Activated CD8-positive, alpha-beta T cell treated with anti-CD3 and anti-CD28 coated beads, Interleukin-2, amount 10 ng/mL, durations not matched to agents 7 days and 5 days (primary cell): ENCODE measurements around the gene GABRB1. TPM values are rescaled to one million over a fixed set of nuclear protein-coding genes. Genes with fewer than 3 reads are reported as not detected.

Experiments used
- ATAC-seq: fragments of 150-1000 bp; cut with Tn5 transposase; one replicate; pipeline ENCODE4 v1.10.0; 2021; ENCODE audit warnings: moderate library complexity
- CTCF ChIA-PET: fragments of 350-600 bp; sonication (Branson Sonifier 250); formaldehyde crosslinking; loops from one replicate; lab custom pipeline; 2021; ENCODE audit warnings: antibody characterized with exemption; lab: Charles Lee
- POLR2A ChIA-PET: fragments of 350-600 bp; sonication (Branson Sonifier 250); formaldehyde crosslinking; loops from one replicate; lab custom pipeline; 2021; ENCODE audit warnings: antibody characterized with exemption; lab: Charles Lee
- DNase-seq: peaks from one replicate; pipeline ENCODE4 v3.0.0-alpha.2; 2020
- H3K27ac Mint-ChIP-seq: one replicate; pipeline ENCODE4 v1.8.0; 2021; ENCODE audit warnings: mild to moderate bottlenecking, mixed read lengths
- H3K27me3 Mint-ChIP-seq: one replicate; pipeline ENCODE4 v1.8.0; 2021; ENCODE audit warnings: low read depth, mixed read lengths
- H3K36me3 Mint-ChIP-seq: one replicate; pipeline ENCODE4 v1.8.0; 2021; ENCODE audit warnings: low read depth, mixed read lengths
- H3K4me1 Mint-ChIP-seq: one replicate; pipeline ENCODE4 v1.8.0; 2021; ENCODE audit warnings: low read depth, mixed read lengths
- H3K4me3 Mint-ChIP-seq: one replicate; pipeline ENCODE4 v1.8.0; 2021; ENCODE audit warnings: mild to moderate bottlenecking, mixed read lengths
- H3K9me3 Mint-ChIP-seq: one replicate; pipeline ENCODE4 v1.8.0; 2022; ENCODE audit warnings: mixed read lengths; ENCODE audit not compliant: insufficient read depth
- total RNA-seq, 2 experiments: library from RNA; stranded (reverse); gene quantifications; one replicate each; pipeline ENCODE4 v1.2.3, GENCODE V29; 2021

The GABRB1 gene
- not detected for total RNA-seq

DNA sequence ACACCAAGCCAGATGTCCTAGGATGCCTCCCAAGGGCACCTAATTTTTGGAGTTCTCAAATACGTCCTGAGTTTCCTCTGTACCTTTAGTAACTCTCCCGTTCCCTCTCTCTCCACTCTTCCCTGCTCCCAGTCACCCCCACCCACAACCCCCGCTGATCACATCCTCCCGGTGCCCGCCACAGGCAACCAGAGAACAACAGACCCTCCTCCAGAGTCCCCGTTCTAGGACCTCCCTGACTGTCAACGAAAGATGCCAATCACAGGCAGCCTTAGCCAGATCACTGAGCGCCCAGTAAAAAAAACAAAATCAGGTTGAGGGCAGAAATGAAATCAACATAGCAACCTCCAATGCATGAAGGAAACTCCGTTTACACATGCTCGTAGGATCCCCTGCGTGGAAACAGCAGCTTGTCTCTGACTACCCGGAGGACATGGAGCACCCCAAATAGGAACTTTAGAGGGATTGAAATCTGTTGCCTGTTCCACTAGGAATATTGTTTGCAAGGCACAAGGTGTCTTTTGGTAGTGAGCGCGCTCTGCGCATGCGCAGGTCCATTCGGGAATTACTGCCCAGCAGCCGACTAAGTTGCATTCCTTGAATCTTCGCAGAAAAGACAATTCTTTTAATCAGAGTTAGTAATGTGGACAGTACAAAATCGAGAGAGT lies at the start of gene GABRB1:
GABRB1 (plus strand) TSS at position 557 of the 668 bp plus-strand sequence.
- Mint-ChIP-seq H3K4me1 (peaks cover 16% of the 10 kb centered on the region), H3K36me3 (no peaks in the 10 kb centered on the region), H3K4me3 (peak within 1 kb of the TSS; percentile 63), H3K27me3 (peaks cover 32% of the 10 kb centered on the region), H3K27ac (no peak within 1 kb of the TSS), H3K9me3 (no peaks in the 10 kb centered on the region)
- no peak for ATAC-seq
- POLR2A ChIA-PET: interaction anchor here (0.6 kb wide), 1 partner anchor 51 kb away, joined by 3 read pairs; no protein-coding TSS in a partner anchor
- peak; percentile 24 for DNase-seq
- CTCF ChIA-PET: interaction anchor here (0.9 to 1.0 kb wide), 2 partner anchors 20 to 97 kb away, joined by 3 to 4 read pairs; no protein-coding TSS in a partner anchor

DNA sequence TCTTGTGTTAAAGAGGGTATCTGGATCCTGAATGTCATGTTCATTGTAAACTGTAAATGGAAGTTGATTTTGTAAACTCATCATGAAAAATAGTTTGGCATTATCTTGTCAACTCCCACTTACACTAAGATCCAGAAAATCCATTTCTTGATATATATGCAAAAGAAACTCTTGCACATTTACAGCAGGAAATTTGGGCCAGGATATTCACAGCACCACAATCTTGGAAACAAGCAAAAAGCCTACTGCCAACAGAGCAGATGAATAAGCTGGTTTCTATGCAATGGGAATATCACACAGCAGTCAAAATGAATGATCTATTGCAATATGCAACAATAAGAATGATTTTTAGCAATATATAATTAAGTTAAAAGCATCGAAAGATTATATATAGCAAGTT lies 46.6 kb upstream of the GABRB1 start:
- ATAC-seq (no peak), DNase-seq (no peak)
- ChIA-PET POLR2A (no interaction called here), CTCF (no interaction called here)
- Mint-ChIP-seq H3K4me1 (no peaks in the 10 kb centered on the region), H3K9me3 (no peaks in the 10 kb centered on the region), H3K4me3 (no peak overlapping the region), H3K27me3 (peaks cover 4% of the 10 kb centered on the region), H3K36me3 (no peaks in the 10 kb centered on the region), H3K27ac (no peak overlapping the region)

GRCh38 chr4:46986922-46987638 lies 44.3 kb upstream of the GABRB1 start:
- H3K4me1 Mint-ChIP-seq: no peaks in the 10 kb centered on the region
- no peak for ATAC-seq
- H3K27me3 Mint-ChIP-seq: peaks cover 12% of the 10 kb centered on the region
- H3K9me3 Mint-ChIP-seq: no peaks in the 10 kb centered on the region
- H3K36me3 Mint-ChIP-seq: no peaks in the 10 kb centered on the region
- no peak overlapping the region for H3K27ac Mint-ChIP-seq
- CTCF ChIA-PET: no interaction called here
- DNase-seq: no peak
- no peak overlapping the region for H3K4me3 Mint-ChIP-seq
- POLR2A ChIA-PET: no interaction called here

DNA sequence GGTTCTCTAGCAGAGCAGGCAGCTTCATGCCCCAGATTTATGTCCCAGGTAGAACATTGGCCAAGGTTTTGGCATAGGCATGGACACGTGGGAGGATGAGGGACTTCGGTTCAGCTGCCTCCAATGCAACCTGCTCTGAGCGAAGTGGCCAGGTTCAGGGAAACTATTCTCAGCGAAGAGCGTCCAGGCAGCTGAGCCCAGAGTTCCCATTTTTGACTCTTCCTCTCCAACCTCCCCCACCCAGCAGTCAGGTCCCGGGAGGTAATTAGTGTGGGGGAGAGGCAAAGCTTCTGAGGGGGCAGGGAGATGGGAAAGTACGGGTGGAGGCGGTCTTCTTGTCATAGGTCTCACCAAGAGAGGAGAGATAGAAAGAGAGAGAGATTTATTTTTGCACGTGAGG lies 39.0 kb upstream of the GABRB1 start:
- peak overlapping the region; percentile 3 for H3K4me3 Mint-ChIP-seq
- no peaks in the 10 kb centered on the region for H3K9me3 Mint-ChIP-seq
- ChIA-PET POLR2A (no interaction called here), CTCF (no interaction called here)
- no peak overlapping the region for H3K27ac Mint-ChIP-seq
- peaks cover 12% of the 10 kb centered on the region for H3K4me1 Mint-ChIP-seq
- ATAC-seq (no peak), DNase-seq (no peak)
- H3K36me3 Mint-ChIP-seq: no peaks in the 10 kb centered on the region
- H3K27me3 Mint-ChIP-seq: peaks cover 45% of the 10 kb centered on the region

- POLR2A ChIA-PET: no interaction called here
- no peaks in the 10 kb centered on the region for H3K9me3 Mint-ChIP-seq
- ATAC-seq (peak; percentile 63), DNase-seq (no peak)
- no peak within 1 kb of the TSS for H3K27ac Mint-ChIP-seq
- H3K36me3 Mint-ChIP-seq: no peaks in the 10 kb centered on the region
- H3K4me1 Mint-ChIP-seq: peaks cover 12% of the 10 kb centered on the region
- H3K4me3 Mint-ChIP-seq: peak within 1 kb of the TSS; percentile 61
- CTCF ChIA-PET: no interaction called here
- peaks cover 47% of the 10 kb centered on the region for H3K27me3 Mint-ChIP-seq
These were observed 38.0 kb upstream of the GABRB1 start, which contains the start of gene GABRA4 for GRCh38 chr4:46993075-46994006. GABRA4 (minus strand) TSS chr4:46993581; CDS start chr4:46993424, 157 bp downstream.

DNA sequence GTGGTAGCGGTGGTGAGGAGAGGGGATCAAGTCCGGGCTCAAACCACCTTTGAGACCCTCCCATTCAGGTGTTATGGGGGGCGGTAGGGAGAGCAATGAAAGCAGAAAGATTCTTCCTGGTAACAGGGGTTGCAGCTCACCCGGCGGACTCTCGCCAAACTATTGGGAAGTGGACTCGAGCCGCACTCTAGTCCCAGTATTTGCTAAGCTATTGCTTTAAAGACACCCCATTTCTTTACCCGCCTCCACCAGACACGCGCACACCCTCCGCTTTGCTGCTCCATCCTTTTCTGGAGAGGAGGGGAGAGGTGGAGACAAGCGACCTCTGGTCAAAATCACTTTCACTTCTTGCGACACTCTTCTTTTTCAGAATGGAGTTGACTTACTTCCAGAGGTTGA lies 37.4 kb upstream of the GABRB1 start:
- DNase-seq (no peak), ATAC-seq (peak; percentile 30)
- Mint-ChIP-seq H3K27me3 (peaks cover 43% of the 10 kb centered on the region), H3K4me1 (peaks cover 12% of the 10 kb centered on the region), H3K27ac (no peak overlapping the region), H3K4me3 (peak overlapping the region; percentile 61), H3K9me3 (no peaks in the 10 kb centered on the region), H3K36me3 (no peaks in the 10 kb centered on the region)
- ChIA-PET CTCF (no interaction called here), POLR2A (no interaction called here)

GRCh38 chr4:46999566-46999965 lies 31.8 kb upstream of the GABRB1 start:
- no peak for DNase-seq
- POLR2A ChIA-PET: no interaction called here
- Mint-ChIP-seq H3K36me3 (no peaks in the 10 kb centered on the region), H3K27me3 (peaks cover 29% of the 10 kb centered on the region), H3K4me3 (no peak overlapping the region), H3K4me1 (no peaks in the 10 kb centered on the region), H3K27ac (no peak overlapping the region), H3K9me3 (no peaks in the 10 kb centered on the region)
- ATAC-seq: no peak
- CTCF ChIA-PET: no interaction called here

DNA sequence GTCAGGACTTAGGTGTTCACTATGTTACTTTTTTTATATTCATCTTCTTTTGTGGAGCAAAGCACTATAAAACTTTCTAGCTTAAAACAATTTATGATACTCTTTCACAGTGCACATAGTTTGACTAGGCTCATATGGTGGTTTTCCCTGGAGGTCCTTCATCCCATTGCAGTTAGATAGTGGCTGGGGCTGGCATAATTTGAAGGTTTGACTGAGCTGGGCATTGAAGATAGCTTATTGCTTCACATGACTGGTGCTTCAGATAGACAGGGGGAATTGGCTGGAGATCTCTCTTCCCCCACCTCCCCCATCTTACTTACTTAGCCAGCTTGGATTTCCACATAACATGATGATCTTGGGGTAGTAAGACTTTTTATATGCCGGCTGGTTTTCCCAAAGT lies 31.0 kb upstream of the GABRB1 start:
- CTCF ChIA-PET: no interaction called here

DNA sequence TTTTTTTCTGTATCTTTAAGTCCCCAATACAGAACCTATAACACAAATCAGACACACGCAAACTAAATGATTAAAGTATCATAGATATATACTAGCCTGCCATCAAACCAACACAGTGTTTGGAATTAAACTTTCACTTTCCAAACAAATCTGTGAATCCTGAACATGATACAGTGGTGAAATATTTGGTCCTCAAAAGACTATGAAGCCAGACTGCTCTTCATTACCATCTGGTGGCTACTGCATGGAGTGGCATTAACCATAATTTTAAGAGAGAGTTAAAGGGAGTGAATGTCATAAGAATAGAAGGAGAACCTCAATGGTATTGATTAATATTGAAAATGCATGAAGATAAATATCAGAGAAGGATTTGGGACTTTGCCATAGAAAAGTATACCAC lies 28.8 kb upstream of the GABRB1 start:
- POLR2A ChIA-PET: no interaction called here
- ATAC-seq (no peak), DNase-seq (no peak)
- H3K27ac Mint-ChIP-seq: no peak overlapping the region
- no peak overlapping the region for H3K4me3 Mint-ChIP-seq
- H3K9me3 Mint-ChIP-seq: no peaks in the 10 kb centered on the region
- no peaks in the 10 kb centered on the region for H3K36me3 Mint-ChIP-seq
- CTCF ChIA-PET: no interaction called here
- no peaks in the 10 kb centered on the region for H3K4me1 Mint-ChIP-seq
- peaks cover 15% of the 10 kb centered on the region for H3K27me3 Mint-ChIP-seq

More for the DNA sequence above, 31.0 kb upstream of the GABRB1 start:
- POLR2A ChIA-PET: no interaction called here
- Mint-ChIP-seq H3K27ac (no peak overlapping the region), H3K36me3 (no peaks in the 10 kb centered on the region), H3K4me1 (no peaks in the 10 kb centered on the region), H3K27me3 (peaks cover 24% of the 10 kb centered on the region), H3K9me3 (no peaks in the 10 kb centered on the region), H3K4me3 (no peak overlapping the region)
- DNase-seq: no peak
- no peak for ATAC-seq

DNA sequence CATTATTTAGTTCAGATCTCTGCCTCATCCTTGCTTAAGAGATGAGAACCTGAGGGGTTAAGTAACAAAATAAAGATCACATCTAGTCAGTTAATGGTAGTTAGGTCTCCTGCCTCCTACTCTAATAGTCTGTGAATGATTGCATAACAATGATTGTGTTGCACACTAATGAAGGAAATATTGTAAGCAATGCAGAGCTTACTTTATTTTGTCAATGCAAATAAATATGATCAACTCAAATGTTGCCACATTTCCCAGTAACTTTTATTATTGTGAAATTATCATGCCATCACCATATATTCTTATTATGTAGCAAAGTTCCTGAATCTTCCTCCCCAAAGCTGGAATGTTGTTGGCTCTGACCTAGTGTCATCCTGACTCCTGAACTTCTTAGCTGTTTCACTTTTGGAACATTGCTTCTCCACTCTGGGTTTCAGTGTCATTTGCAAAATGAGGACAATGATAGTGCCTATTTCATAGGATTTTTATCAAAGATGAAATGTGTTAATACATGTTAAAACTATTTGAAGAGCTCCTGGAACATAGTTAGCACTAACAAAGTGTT lies 20.9 kb upstream of the GABRB1 start:
- Mint-ChIP-seq H3K36me3 (peaks cover 14% of the 10 kb centered on the region), H3K4me1 (peaks cover 16% of the 10 kb centered on the region), H3K9me3 (no peaks in the 10 kb centered on the region), H3K27me3 (no peaks in the 10 kb centered on the region), H3K27ac (peak overlapping the region; percentile 76), H3K4me3 (peak overlapping the region; percentile 44)
- ChIA-PET CTCF (interaction anchor here (1.0 to 2.0 kb wide), 4 partner anchors 26 to 475 kb away, joined by 4 to 5 read pairs (median 4); partner anchors contain the start of gene ATP10D), POLR2A (no interaction called here)
- DNase-seq (no peak), ATAC-seq (peak; percentile 19)

DNA sequence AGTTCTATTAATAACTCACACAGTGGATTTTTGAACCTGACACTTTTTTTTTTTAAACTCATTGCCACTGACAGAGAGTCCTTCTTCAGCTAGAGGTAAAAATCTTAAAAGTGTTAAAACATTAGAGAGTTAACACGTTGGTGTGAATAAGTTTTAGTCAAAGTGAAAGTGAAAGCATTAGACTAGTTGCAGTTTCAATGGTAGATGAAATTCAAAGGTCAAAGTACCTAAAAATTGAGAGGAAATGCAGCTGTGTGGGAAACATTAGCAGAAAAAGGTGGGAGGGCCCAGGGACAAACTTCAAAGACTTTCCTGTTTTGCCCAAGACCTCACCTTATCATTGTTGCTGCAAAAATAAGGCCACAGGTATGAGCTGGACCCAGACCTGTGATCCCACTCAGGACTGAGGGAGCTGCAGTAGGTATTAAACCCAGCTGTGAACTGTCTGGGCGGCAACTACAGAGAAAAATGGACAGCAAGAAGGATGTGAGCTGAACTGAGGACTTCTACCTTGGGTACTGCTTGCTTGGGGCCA lies 20.4 kb upstream of the GABRB1 start:
- Mint-ChIP-seq H3K27me3 (no peaks in the 10 kb centered on the region), H3K4me3 (peak overlapping the region; percentile 44), H3K36me3 (peaks cover 14% of the 10 kb centered on the region), H3K9me3 (no peaks in the 10 kb centered on the region), H3K4me1 (peaks cover 16% of the 10 kb centered on the region), H3K27ac (peak overlapping the region; percentile 76)
- peak; percentile 40 for DNase-seq
- ChIA-PET CTCF (interaction anchor here (1.0 to 2.0 kb wide), 5 partner anchors 20 to 474 kb away, joined by 3 to 7 read pairs (median 4); partner anchors contain the start of genes ATP10D and GABRB1), POLR2A (no interaction called here)
- peak; percentile 79 for ATAC-seq
